ENCODE results near the gene ILDR2.

The ILDR2 gene

DNA sequence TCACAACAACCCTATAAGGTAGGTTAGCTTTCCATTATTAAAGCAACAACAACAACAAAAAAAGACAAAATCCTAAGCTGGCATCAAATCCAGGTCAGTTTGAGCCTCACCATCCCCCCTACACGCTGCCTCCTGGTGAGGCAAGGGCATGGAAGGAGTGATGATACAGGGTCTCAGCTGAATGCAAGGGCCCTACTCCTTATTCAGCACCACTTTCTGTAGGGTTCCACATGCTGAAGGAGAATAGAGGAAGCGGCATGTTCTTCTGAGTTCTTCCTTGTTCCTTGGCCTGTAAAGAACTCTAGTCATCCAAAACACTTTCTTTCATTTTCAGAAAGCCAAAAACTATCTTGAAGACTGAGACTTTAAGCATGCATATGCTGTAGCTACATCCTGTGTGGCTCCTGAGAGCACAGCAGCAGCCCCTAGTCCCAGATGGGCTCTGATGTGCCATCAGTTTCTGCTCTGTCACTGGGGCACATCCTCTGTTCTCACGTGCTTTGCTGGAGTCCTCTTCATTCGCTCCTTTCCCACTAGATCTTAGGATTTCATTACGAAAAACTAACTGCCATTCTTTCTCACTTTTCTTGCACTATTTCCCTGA is 6.2 kb downstream of the ILDR2 start:
- no peak for DNase-seq

DNA sequence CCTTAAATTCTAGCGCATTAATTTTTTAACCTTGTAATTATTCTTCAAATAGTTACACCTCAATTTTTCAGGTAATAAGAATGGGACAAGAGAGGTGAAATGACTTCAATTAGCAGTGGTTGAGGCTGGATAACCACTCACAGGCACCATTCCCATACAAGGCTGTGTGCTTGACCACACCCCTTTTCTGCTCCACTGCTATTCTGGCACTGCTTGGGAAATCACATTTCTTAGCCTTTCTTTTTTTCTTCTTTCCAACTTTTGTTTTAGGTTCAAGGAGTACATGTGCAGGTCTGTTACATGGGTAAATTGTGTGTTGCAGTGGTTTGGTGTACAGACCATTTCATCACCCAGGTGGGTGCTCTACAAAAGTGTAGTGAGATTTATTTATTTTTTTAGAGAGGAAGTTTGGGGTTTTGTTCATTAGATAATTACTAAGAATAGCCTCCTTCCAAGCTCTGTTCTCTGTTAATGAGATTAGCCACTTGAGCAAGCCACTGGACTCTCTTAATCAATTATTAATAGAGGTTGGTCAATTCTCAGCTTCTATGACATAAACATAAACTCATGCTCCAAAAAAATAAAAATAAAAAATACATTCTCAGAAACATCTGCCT is 14.4 kb downstream of the ILDR2 start:
- no peak for DNase-seq

DNA sequence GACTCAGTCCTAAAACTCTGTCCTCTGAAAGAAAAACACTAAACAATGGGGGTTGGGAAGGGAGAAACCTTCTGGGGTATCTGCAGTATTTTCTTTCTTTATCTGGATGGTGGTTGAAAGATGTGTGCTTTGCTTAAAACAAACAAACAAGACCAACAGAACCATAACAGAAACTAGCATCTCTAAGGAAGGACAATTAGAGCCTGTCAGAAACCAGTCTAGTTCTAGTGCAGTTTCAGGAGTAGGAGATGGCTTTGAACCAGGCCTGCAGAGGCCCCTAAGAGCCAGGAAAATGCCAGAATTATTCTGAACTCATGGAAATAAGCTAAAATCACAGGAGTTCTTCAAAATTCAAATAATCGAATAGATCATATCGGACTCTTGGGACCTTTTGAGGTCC is 18.5 kb downstream of the ILDR2 start:
- DNase-seq: no peak

DNA sequence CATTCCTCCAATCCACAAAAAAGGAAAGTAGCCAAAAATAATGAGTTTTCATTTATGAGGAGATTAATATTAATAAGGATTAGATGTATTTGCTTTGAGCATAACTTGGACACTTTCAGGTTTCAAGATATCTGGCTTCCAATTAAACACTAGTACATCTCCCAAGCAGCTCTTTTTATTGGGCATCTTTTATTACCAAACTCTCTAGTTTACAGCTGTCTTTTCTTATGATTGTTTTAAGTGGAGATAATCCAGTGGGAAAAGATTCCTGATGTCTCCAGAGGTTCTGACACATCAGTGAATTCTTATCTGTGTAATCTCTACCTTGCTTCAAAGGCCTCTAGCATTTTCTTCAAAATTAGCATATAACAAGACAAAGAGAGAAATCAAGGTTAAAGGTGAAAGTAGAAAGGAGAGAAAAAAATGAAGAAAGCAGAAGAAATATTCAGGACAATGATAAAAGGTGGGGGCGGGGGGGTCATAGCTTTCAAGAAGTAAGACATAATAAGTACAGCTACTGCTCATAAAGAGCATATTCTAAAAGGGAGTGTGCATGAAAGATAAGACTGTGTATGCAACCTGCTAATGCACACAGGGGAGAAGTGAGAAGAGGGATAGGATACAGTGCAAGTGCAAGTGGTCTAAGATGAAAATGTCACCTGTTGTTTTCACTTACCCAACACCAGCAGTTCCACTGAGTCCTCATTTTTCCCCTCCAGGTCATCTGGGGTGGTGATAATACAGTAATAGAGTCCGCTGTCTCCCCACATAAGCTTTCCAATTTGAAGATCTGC is 19.1 kb downstream of the ILDR2 start:
- DNase-seq: no peak

DNA sequence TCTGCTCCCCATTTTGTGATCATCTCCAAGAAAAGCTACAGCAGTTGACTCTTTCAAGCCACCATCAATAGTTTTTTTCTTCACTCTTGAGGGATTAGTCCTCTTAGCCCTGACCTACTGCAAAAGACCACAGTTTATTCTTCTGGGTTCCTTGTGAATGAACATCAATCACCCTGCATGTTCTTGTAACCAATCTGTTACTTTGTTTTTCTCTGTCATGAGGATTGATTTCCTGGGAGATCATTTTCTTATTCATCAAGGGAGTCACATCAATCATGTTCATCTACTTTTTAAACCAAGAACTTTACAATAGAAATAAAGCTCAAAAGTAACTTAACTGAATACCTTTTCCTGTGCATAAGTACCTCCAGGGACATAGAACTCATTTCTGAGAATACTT is 21.8 kb downstream of the ILDR2 start:
- no peak for DNase-seq

DNA sequence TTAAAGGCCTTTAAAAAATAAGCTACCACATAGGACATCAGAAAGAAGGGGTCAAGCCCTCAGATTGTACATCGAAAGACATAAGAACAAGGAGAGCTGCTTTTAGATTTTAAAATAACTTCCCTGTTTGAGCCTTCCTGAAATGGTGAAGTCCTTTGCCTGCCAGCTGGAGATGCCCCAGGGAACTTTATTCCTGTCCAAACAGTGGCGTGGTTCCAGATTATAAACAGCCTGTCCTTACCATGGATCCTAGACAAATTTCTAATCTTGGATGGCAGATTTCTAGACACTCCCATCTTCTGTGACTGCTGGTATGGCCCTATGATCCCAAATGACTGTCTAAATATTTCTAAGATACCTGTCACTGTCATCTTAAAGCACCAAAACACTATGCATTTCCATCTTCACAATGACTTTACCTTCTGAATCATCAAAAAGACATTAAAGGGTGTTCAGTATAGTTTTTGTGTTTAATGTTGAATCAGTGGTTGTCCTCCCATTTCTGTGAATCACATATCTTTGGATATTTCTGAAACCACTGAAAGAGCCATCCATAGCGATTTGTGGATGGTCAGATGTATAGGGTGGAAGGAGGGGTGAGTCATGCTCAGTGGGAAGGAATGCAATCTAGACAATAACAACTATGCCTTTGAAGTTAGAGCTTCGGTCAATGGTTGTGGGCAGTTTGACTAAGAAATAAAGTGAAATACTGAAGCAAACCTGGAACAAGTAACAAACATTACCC is 23.2 kb downstream of the ILDR2 start:
- no peak for DNase-seq

DNA sequence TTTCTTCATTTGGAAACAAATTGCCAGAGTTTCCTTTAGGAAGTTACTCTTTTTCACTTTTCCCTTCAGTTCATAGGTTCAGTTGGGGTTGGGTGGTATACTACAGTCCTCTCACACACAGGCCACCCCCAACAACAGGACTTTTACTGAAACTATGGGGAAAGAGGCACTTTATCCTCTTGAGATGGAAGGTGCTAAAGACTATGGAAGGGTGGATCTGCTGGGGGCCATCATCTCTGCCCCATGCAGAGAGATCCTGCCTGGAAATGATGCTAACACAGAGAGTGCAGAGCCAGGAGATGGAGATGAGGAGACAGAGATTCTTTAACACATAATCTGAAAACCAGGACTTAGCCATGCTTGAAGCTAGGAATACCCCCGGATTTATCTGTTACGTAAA is 24.3 kb downstream of the ILDR2 start:
- DNase-seq: no peak

DNA sequence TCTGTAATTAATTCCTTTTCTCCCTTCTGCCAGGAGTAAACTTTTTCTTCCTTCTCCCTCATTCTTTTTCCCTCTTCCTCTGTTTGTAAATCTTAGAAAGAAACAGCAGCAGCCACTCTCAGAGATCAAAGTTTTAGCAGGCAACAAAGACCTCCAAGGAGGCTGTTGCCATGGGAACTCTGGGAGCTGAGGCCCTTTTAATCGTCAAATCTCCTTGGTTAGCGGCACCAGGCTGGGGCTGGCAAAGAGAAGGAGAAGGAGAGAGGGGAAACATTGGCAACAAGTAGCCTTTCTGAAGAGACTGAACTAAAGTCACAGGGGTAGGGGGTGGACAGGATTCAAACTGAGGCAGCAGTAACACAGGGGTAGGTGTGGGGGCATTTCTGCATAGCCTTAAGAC is 25.2 kb downstream of the ILDR2 start:
- no peak for DNase-seq

DNA sequence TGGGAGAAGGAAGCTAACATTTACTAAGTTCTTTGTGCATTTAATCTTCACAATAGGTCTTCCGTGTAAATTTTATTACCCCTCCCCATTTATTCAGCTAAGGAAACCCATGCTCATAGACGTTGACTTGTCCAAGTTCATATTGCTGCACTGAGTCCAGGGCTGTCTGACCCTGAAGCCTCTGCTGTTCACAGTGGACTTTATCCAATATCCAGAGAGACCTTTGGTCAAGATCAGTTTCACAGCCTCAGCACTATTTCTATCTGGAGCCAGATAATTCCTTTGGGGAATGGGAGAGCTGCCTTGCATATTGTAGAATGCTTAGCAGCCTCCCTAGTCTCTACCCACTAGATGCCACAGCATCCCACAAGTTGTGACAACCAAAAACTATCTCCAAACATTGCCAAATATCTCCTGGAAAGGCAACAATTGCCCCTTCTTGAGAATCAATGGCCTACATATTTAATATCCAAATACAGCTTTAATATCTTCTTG is 26.4 kb downstream of the ILDR2 start:
- no peak for DNase-seq

DNA sequence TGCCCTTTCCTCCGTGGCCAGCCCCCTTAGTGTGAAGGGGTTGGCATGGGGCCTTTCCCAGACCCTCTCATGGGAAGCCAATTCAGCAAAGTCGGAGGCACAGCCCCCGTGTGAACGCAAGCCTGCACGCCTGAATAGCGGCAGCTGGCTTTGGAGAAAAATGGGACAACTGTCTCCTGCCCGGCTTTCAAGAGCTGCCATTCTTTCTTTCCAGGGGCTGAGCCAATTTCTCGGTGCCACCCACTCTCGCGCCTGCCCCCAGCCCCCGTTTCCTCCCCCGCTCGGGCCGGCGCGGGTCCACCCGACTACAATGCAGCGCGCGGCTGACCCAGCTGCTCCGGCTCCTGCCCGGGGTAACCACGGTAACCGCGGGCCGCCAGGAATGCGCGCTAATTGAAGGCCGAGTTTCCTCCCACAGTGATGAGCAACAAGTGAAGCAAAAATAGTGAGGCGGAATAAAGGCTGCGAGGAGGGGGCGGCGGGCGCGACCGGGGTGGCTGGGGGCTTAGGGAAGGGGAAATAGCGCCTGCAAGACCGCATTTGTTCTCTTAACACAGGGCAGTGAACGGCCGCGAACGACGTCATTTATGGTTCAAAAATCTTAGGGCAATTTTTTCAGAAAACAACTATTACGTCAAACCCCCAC is 27.8 kb downstream of the ILDR2 start:
- DNase-seq: no peak

DNA sequence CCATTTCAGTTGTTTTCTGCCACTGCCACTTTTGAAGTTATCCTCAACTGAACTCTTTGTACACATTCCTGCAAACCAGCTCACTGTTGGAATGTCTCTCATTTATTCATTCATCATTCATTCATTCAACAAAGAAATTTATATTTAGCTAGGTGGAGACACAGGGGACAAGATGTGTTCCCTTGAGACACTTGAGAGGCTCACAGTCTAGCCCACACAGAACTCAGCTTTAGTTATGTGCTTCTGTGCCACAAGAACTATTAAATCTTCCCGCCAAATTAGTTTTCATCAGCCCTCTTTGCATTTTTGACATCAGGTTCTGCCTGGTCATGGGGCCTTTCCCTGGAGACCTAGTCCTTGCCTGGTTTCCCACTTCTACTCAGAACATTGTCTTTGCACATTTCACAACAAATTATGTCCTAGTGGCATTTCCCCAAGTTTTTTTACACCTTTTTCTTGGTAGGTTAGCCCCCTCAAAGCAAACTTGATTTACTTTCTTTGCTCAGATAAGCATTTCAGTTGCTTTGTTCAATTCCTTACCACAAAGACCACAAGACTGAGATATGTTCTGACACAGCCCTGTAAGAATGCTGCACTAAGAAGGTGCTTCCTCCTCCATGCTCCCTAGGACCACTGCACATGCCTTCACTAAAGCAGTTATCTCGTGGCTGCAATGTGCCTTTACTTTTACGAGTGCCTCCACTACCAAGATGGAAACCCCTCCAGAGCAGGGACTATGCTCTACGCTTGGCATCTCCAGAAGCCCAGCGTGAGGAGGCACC is 31.0 kb downstream of the ILDR2 start:
- DNase-seq: no peak

DNA sequence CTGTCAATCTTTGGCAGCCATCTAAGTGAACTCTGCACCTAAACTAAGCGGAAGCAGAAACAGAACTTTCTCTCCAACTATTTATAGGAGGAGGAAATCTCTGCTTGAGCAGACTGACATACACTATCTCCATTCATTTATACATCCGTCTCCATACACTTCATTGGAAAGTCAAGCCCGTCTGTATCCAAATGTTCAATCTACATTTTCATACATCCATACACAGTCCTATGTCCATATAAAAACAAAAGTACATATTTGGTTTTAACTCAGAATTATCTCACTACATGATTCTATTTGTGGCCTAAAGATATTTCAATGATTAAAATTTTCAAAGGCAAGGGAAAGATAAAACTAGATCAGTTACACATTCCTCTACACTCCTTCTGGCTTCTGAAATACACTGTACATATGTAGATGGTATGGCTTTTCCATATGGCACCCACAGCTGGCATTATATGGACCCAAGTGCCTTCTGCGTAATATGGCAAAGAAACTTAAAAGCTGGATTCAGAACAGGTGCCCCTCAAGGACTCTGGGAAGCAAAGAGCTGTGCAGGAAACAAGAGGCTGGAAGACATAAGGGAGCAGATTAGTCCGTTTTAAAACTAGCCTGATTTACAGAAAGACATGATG is 35.5 kb downstream of the ILDR2 start:
- DNase-seq: no peak

DNA sequence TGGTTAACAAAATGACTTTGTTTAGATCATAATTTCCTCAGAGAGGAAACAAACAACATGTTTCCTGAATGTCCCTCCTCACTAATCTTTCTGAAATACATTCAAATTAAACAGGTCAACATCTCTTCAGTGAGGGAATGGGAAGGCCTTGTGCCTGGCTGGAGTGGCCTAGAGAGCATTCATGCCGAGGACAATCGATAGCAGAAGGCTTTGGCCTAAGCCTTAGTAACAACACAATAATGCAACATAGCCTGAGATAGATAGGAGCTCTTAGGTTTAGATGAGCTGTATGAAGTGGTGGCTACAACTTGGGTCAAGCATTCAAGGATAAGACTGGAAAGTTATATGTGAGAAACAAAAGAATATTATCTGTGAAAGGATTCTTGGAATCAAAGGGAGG is 37.4 kb downstream of the ILDR2 start:
- DNase-seq: no peak

DNA sequence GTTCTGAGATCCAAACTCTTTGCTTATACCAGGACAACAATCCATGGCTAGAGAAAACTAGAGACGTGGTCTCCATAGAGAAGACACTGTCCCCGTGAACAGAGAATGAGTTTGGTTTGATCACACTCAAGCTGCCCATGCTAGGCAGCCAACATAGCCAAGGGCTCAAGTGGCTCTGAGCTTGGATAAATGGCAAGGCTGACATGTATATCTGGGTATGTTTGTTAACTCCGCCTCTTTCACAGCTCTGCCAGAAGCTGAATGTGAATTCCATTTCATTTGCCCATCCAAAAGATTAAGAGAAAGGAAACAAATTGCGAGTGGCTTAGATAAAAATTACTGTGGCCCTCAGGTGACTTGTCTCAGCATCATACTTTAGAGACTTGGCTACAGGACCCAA is 38.0 kb downstream of the ILDR2 start:
- no peak for DNase-seq

DNA sequence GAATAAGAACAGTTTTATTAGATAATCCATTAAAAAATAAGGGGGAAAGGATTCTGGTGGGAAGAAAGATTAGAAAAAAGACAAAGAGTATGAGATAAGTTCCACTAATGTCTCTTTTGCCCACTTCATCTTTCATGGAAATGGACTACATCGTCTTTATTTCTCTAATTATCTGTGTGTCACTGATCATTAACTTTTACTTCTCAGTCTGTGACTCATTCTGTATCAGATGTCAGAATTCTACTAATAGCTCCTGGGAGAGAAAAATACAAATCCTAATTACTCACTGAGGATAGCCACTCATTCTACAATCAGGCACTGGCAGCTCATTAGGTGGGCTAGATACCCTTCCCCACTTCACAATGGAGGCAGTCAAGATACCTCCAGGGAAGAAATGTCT is 41.7 kb downstream of the ILDR2 start:
- DNase-seq: no peak

DNA sequence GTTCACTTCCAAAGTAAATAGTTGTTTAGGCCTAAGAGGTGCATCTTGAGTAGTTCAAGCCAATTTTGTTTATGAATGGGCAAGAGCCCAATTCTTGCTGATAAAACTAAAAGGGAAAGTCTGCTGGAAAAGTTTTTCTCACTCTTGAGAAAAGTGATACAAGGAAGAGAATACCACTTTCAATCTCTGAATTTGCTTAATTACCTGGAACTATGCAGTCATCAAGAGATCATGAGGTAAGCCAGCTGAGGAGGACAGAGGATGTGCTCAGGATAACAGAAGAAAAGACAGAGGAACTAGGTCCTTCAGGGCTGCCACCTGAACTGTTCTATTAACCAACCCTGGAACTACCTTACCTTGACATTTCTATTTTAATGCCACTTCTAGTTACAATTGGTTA is 42.2 kb downstream of the ILDR2 start:
- no peak for DNase-seq

DNA sequence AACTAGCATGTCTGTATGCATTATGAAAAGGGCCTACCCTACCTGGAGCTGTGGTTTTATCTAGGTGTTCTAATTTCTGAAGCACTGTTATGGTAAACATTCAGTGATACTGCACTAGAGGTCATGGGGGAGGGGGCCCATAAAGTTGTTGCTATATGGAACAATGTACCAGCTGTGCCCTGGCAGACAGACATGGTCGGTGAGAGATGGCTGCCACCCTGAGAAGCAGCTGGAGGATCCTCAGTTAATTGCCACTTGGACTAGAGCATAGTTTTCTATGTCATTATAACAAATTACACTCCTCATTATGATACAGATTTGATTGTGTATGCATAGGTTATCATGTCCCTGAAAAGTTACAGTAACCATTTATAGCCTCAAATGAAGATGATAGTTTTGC is 45.4 kb downstream of the ILDR2 start:
- DNase-seq: no peak

DNA sequence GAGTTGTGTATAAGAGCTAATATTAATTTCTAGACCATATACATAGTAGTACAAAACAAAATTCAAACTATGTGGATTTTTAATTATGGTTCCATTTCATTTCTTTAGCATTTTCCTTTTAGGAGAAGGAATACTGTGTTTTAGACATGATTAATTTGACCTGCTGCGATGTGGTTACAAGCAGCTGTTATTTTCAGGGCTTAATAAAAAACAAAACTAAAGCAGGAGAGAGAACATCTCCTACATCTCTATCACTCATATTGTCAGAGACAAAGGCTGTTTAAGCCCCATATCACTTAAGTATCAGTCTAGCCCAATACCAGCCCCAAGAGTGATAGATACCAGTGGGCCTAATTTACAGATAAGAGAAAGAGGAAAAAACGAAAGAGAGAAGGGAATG is 47.6 kb downstream of the ILDR2 start:
- DNase-seq: no peak

DNA sequence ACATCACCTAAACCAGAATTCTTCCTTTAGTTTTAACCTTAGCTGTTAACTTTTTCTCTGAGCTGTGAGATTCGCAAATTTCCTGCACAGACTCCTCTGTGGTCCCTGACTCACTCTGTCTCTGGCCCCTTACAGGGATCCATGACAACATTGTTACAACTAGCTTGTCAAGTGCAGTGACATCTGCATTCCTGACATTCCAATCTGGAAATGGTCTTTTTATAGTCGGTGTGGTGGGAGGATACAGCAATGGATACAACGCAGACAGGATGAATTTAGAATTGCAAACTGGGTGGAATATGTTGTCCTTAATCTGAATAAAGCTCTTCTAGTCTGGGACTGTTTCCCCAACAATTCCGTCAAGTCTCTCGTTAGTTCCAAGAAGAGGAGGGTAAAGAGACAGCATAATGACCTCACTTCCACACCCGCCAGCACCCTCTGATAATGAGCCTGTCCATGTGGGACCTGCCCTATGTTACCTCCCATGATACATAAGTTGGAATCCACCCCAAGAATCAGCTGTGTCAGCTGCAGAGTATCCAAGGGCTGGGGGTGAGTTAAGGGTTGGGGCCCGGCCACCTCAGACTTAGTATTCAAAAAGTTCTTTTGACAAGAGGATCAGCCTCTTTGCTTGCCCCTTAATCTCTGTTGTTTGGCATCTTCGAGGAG is 49.4 kb downstream of the ILDR2 start:
- DNase-seq: no peak

DNA sequence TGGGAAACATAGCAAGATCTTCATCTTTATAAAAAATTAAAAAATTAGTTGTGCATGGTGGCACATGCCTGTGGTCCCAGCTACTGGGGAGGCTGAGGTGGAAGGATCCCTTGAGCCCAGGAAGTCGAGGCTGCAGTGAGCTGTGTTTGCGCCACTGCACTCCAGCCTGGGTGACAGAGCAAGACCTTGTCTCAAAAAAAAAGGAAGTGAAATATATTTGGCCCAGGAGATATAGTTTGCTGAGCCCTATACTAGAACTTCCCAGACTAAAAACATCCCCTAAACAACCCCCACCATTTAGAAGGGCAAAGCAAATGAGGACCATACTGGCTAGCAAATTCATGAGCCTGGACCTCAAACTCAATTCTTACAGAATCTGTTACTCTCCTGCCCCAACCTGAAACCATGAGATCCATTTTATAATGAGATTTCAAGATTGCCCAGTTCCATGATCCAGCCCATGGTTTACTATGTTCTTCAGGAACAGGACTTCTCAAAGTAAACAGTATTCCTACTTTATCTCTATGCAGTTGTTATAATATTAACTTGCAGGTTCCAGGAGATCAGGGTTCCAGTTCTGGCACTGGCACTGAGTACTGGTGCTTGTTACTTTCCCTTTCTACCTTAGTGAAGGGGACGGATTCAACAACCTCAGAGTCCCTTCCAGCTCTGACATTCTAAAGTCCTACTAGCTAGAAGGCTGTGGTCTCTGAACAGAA is 50.4 kb downstream of the ILDR2 start:
- no peak for DNase-seq
